ENCODE data around the gene TAGLN2. TPM values are rescaled to one million over a fixed set of nuclear protein-coding genes. Genes with fewer than 3 reads are reported as not detected.
A peak's percentile ranks its signal among the peaks of the same experiment; 100 is the strongest.

Gene TAGLN2
- total and polyA plus RNA-seq, 9 of the 15 experiments (the other 6 are each of a cell fraction or from before 2014, with no cell fraction given): 192 to 683 (median 455) TPM

GRCh38 chr1:159922511-159923202 is 2.6 kb downstream of the TAGLN2 start (continued):
- TF ChIP-seq REST (IDR thresholded peaks at IDR 0.05; ENCODE audit: borderline replicate concordance): peak; percentile 20; the same call in 1 of the 2 replicates
- no peak for TF ChIP-seq REST (CRISPR knock-in tag; IDR thresholded peaks at IDR 0.05; ENCODE audit: low read depth)
- no peak for TF ChIP-seq ZNF583 (CRISPR knock-in tag; IDR thresholded peaks at IDR 0.05)
- peak; percentile 12 for TF ChIP-seq RBBP5 (IDR thresholded peaks at IDR 0.05; ENCODE audit: borderline replicate concordance, insufficient read depth, low read length, poor library complexity, severe bottlenecking)
- 0 out of 2 replicates have a peak, but pooled peaks have one; percentile 20 for TF ChIP-seq ZNF609 (CRISPR knock-in tag; IDR thresholded peaks at IDR 0.05; ENCODE audit: borderline replicate concordance)
- TF ChIP-seq NELFE (IDR thresholded peaks at IDR 0.05; ENCODE audit: insufficient read depth, insufficient read length): no peak
- TF ChIP-seq MXD1 (CRISPR knock-in tag; IDR thresholded peaks at IDR 0.05; ENCODE audit: borderline replicate concordance, poor library complexity, severe bottlenecking): no peak
- no peak for TF ChIP-seq ZNF655 (CRISPR knock-in tag; IDR thresholded peaks at IDR 0.05)
- no peak for TF ChIP-seq BCL6 (CRISPR knock-in tag; IDR thresholded peaks at IDR 0.05)
